GM12891 (cell line): ENCODE measurements around the gene SCAMP3.

ENCODE experiments used
- POLR2A ChIP-seq: IDR thresholded peaks from 2 replicates; pipeline ENCODE4 v1.6.1; 2011; ENCODE audit warnings: low read depth, low read length, control low read depth
- POLR2AphosphoS5 ChIP-seq: IDR thresholded peaks from 2 replicates; pipeline ENCODE4 v1.6.1; 2011; ENCODE audit warnings: low read depth, low read length, control low read depth
- TAF1 ChIP-seq: IDR thresholded peaks from 2 replicates; pipeline ENCODE4 v1.6.1; 2011; ENCODE audit warnings: low read depth, low read length, control low read depth

GRCh38 chr1:155279268-155279667 is 17.1 kb upstream of the SCAMP3 start:
- no peak for TF ChIP-seq POLR2A
- TF ChIP-seq POLR2AphosphoS5: no peak
- TF ChIP-seq TAF1: no peak
